ENCODE measurements around the gene FAM107A. TPM values are rescaled to one million over a fixed set of nuclear protein-coding genes. Genes with fewer than 3 reads are reported as not detected.

FAM107A gene
- total and polyA plus RNA-seq, 2 of the 4 experiments (the other 2 are of a cell fraction): not detected

DNA sequence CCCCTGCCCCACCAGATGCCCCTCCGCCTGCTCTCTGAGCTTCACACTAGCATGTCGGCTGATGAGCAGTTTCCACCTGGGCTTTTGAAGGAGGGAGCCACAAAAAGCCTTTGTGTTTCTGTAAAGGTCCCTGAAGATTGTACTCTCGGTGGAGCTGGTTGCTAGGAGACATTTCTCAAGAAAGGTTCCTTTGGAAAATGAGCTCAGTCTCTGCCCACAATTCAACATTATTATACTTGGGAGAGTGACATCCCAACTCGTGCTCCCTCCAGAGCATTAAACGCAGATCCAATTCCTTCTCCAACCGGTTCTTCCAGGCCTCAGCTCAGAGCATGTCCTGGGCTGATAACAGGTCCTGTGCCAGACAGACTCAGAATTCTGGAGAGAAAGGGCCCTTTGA, 26.8 kb upstream of the FAM107A start:
- Histone ChIP-seq H2AK9ac (replicated peaks; ENCODE audit: low read depth, low read length, poor library complexity) (no peak overlapping the region), H3K36me3 (ENCODE audit: control insufficient read depth, insufficient read depth, low read length) (no peaks in the 10 kb centered on the region), H3K79me1 (ENCODE audit: low read depth in 1 of 2, low read length in 2 of 2) (no peaks in the 10 kb centered on the region), H4K8ac (ENCODE audit: low read depth in 2 of 2, low read length in 2 of 2) (no peak overlapping the region), H4K91ac (ENCODE audit: insufficient read depth, low read depth, low read length) (no peak overlapping the region), H2BK15ac (ENCODE audit: low read depth, low read length) (no peak overlapping the region), H4K5ac (ENCODE audit: low read depth, low read length) (no peak overlapping the region), H3K27me3 (ENCODE audit: control insufficient read depth, insufficient read depth, low read length) (peaks cover 50% of the 10 kb centered on the region), H3K27ac (ENCODE audit: insufficient read depth, low read length) (no peak overlapping the region), H2BK5ac (ENCODE audit: low read depth, low read length, poor library complexity, severe bottlenecking) (no peak overlapping the region), H3K9me3 (ENCODE audit: control insufficient read depth, insufficient read depth, low read length) (peaks cover 6% of the 10 kb centered on the region), H4K20me1 (ENCODE audit: insufficient read depth, low read length) (no peaks in the 10 kb centered on the region), H3K4me3 (ENCODE audit: insufficient read depth, low read depth, low read length) (no peak overlapping the region), H3K56ac (ENCODE audit: extremely low read depth, insufficient read depth, low read length) (no peak overlapping the region), H3K4me1 (ENCODE audit: control insufficient read depth, insufficient read depth, low read length) (no peaks in the 10 kb centered on the region), H3K18ac (ENCODE audit: low read depth, low read length) (no peak overlapping the region), H2AFZ (replicated peaks; ENCODE audit: low read length, poor library complexity) (no peak overlapping the region), H2BK120ac (ENCODE audit: low read depth, low read length) (no peak overlapping the region), H3K9ac (ENCODE audit: low read depth, low read length) (no peak overlapping the region), H3K9me1 (ENCODE audit: insufficient read depth, low read length) (no peaks in the 10 kb centered on the region), H2AK5ac (ENCODE audit: low read depth, low read length) (no peak overlapping the region), H3K14ac (replicated peaks; ENCODE audit: low read depth, low read length) (no peak overlapping the region), H3K23ac (ENCODE audit: low read depth, low read length) (no peak overlapping the region), H3K4ac (ENCODE audit: low read depth, low read length) (no peak overlapping the region), H3K4me2 (ENCODE audit: low read depth, low read length) (no peak overlapping the region), H2BK20ac (ENCODE audit: low read depth, low read length) (no peak overlapping the region)
- BruUV-seq (replicated peaks): no TSS peak
- POLR2A ChIA-PET (ENCODE audit: unreplicated experiment): no interaction called here
- TF ChIP-seq POLR2A (IDR thresholded peaks at IDR 0.05; ENCODE audit: low read depth, low read length): no peak
- TF ChIP-seq RFX5 (IDR thresholded peaks at IDR 0.05; ENCODE audit: low read depth, low read length): no peak
- no peak for TF ChIP-seq NFE2L2 (IDR thresholded peaks at IDR 0.05; ENCODE audit: low read depth, low read length)
- no peak for TF ChIP-seq RAD21 (IDR thresholded peaks at IDR 0.05; ENCODE audit: low read length)
- TF ChIP-seq, protein P1, sequence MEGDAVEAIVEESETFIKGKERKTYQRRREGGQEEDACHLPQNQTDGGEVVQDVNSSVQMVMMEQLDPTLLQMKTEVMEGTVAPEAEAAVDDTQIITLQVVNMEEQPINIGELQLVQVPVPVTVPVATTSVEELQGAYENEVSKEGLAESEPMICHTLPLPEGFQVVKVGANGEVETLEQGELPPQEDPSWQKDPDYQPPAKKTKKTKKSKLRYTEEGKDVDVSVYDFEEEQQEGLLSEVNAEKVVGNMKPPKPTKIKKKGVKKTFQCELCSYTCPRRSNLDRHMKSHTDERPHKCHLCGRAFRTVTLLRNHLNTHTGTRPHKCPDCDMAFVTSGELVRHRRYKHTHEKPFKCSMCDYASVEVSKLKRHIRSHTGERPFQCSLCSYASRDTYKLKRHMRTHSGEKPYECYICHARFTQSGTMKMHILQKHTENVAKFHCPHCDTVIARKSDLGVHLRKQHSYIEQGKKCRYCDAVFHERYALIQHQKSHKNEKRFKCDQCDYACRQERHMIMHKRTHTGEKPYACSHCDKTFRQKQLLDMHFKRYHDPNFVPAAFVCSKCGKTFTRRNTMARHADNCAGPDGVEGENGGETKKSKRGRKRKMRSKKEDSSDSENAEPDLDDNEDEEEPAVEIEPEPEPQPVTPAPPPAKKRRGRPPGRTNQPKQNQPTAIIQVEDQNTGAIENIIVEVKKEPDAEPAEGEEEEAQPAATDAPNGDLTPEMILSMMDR (conservative IDR thresholded peaks at IDR 0.05; ENCODE audit: low read depth, low read length): no peak
- no peak for TF ChIP-seq FOS (IDR thresholded peaks at IDR 0.05; ENCODE audit: low read depth, low read length)
- TF ChIP-seq SMC3 (IDR thresholded peaks at IDR 0.05; ENCODE audit: low read depth, low read length): no peak
- no peak for TF ChIP-seq CEBPB (IDR thresholded peaks at IDR 0.05; ENCODE audit: low read depth, low read length)
- no peak for TF ChIP-seq MXI1 (IDR thresholded peaks at IDR 0.05; ENCODE audit: borderline replicate concordance, low read depth, low read length)
- TF ChIP-seq MAFK (IDR thresholded peaks at IDR 0.05; ENCODE audit: low read depth, low read length): no peak
- no peak for DNase-seq
- ATAC-seq (ENCODE audit: low read depth): no peak
- CTCF ChIA-PET: no interaction called here
- in situ Hi-C loops (cut with MboI; ENCODE audit: low sequenced_read_pairs): no loop called here
- dilution Hi-C loops (cut with HindIII; ENCODE audit: low sequenced_read_pairs, unreplicated experiment): no loop called here
- intact Hi-C loops (cut with micrococcal nuclease): no loop called here
- 62% methylated on average over 2 of the region's 6 CpGs; no CpG with 5 or more reads in 1 of the 2 experiments for WGBS, 2 experiments (ENCODE audit: extremely low coverage in 2 of 2, insufficient read length in 1 of 2)

Data from IMR-90 (cell line).